ENCODE measurements around the gene DESI1.

GRCh38 chr22:41660416-41660815 is 39.6 kb upstream of the DESI1 start:
- TF ChIP-seq CTCF (IDR thresholded peaks at IDR 0.05) (no peak), POLR2AphosphoS5 (IDR thresholded peaks at IDR 0.05) (no peak), POLR2A (IDR thresholded peaks at IDR 0.05) (no peak)
